K562 (cell line): ENCODE results near the gene FASTKD1. TPM values are rescaled to one million over a fixed set of nuclear protein-coding genes. Genes with fewer than 3 reads are reported as not detected.

Experiments
- ATAC-seq: fragments of 200-7000 bp; cut with Tn5 transposase; 3 replicates; pipeline ENCODE4 v1.9.1; 2020; ENCODE audit warnings: moderate library complexity
- BruUV-seq: library from RNA; stranded (reverse); fragments of 400-500 nt; replicated peaks from 2 replicates; lab custom pipeline; 2021; lab: Mats Ljungman, UMichigan
- CTCF ChIA-PET: fragments of 300-600 bp; formaldehyde crosslinking; extraction: SDS; loops from one replicate; lab custom pipeline; 2021; ENCODE audit warnings: low intra/inter-chr PET ratio; lab: Yijun Ruan, JAX
- POLR2A ChIA-PET: fragments of 300-600, 350-650 bp; sonication (Branson Sonifier 250); formaldehyde crosslinking; extraction: SDS; loops from one replicate; lab custom pipeline; 2021; ENCODE audit warnings: antibody characterized with exemption, inconsistent platforms; lab: Yijun Ruan, JAX
- DNase-seq, 4 experiments: peaks; one replicate each; pipeline versions ENCODE4 v3.0.0 to v3.0.0-alpha.2; 2011 to 2018; ENCODE audit warnings: low spot score in 3 of 4, mixed read lengths in 3 of 4; ENCODE audit errors: extremely low read depth in 1 of 4
- FAIRE-seq: peaks from 2 replicates; lab custom pipeline; 2011; peaks lifted over from hg19 to GRCh38; lab: Jason Lieb, UNC
- H2AFZ ChIP-seq: 2 replicates; pipeline ENCODE4 v1.6.0; 2011; ENCODE audit warnings: low read depth, low read length, control low read depth, inconsistent platforms
- H3K27ac ChIP-seq: fragments of 200-600 bp; 3 replicates; pipeline ENCODE4 v1.8.0; 2011; ENCODE audit warnings: low read depth, mild to moderate bottlenecking, control low read depth, inconsistent platforms, low read length, moderate library complexity, mixed read lengths; ENCODE audit errors: extremely low read depth
- H3K27me3 ChIP-seq, 2 experiments: fragments of 300-600 bp in 1 of 2; 2 replicates in 1 of 2; 3 replicates in 1 of 2; pipeline versions ENCODE4 v1.6.0 to v1.8.0; 2011; ENCODE audit warnings: inconsistent platforms in 2 of 2, low read length in 2 of 2, mild to moderate bottlenecking in 1 of 2, mixed read lengths in 1 of 2, moderate library complexity in 1 of 2; ENCODE audit not compliant: control insufficient read depth in 2 of 2, insufficient read depth in 2 of 2
- H3K36me3 ChIP-seq: fragments of 300-600 bp; 3 replicates; pipeline ENCODE4 v1.8.0; 2011; ENCODE audit warnings: mild to moderate bottlenecking, low read length, inconsistent platforms; ENCODE audit not compliant: control insufficient read depth, insufficient read depth
- H3K4me1 ChIP-seq, 2 experiments: fragments of 200-600 bp in 1 of 2; replicated peaks in 1 of 2; 2 replicates in 1 of 2; 3 replicates in 1 of 2; pipeline versions ENCODE4 v1.5.1 to v1.8.0; 2011; ENCODE audit warnings: inconsistent platforms in 2 of 2, low read length in 2 of 2, mild to moderate bottlenecking in 1 of 2, mixed read lengths in 1 of 2, moderate library complexity in 1 of 2; ENCODE audit not compliant: control insufficient read depth in 2 of 2, insufficient read depth in 2 of 2
- H3K4me2 ChIP-seq: 2 replicates; pipeline ENCODE4 v1.6.1; 2011; ENCODE audit warnings: low read length, control low read depth, inconsistent platforms, mixed read lengths; ENCODE audit not compliant: insufficient read depth
- H3K4me3 ChIP-seq: fragments of 200-600 bp; sonication (generic), shearing (Covaris generic); 2 replicates; pipeline ENCODE4 v1.5.1; 2016; ENCODE audit warnings: control low read depth, inconsistent platforms
- H3K79me2 ChIP-seq: fragments of 200-600 bp; 3 replicates; pipeline ENCODE4 v1.8.0; 2011; ENCODE audit warnings: low read length, inconsistent platforms; ENCODE audit not compliant: control insufficient read depth, insufficient read depth
- H3K9ac ChIP-seq, 2 experiments: 2 replicates each; pipeline versions ENCODE4 v1.6.0 to v1.6.1; 2011; ENCODE audit warnings: low read depth in 2 of 2, low read length in 2 of 2, control low read depth in 1 of 2, inconsistent platforms in 1 of 2, mild to moderate bottlenecking in 1 of 2, mixed read lengths in 1 of 2; ENCODE audit not compliant: insufficient read depth in 1 of 2
- H3K9me1 ChIP-seq: one replicate; pipeline ENCODE4 v1.6.0; 2011; ENCODE audit warnings: inconsistent platforms, mild to moderate bottlenecking, low read length, moderate library complexity; ENCODE audit not compliant: control insufficient read depth, insufficient read depth
- H3K9me3 ChIP-seq: replicated peaks from 2 replicates; pipeline ENCODE4 v1.5.1; 2011; ENCODE audit warnings: low read depth, low read length, inconsistent platforms; ENCODE audit not compliant: control insufficient read depth, insufficient read depth
- H4K20me1 ChIP-seq: replicated peaks from 2 replicates; pipeline ENCODE4 v1.6.1; 2011; ENCODE audit warnings: low read length, inconsistent platforms, mixed read lengths; ENCODE audit not compliant: control insufficient read depth, insufficient read depth
- ARID1B ChIP-seq: fragments of 450-650 bp; IDR thresholded peaks from 2 replicates; pipeline ENCODE4 v1.6.1; 2016; ENCODE audit warnings: antibody characterized with exemption, mild to moderate bottlenecking, inconsistent platforms
- NCOR1 ChIP-seq: fragments of 450-650 bp; IDR thresholded peaks from 2 replicates; pipeline ENCODE4 v1.6.1; 2016; ENCODE audit warnings: mild to moderate bottlenecking, moderate library complexity
- NEUROD1 ChIP-seq: fragments of 150-350 bp; IDR thresholded peaks from 2 replicates; pipeline ENCODE4 v1.6.1; 2014; ENCODE audit warnings: borderline replicate concordance, low read length, low read depth; ENCODE audit not compliant: partially characterized antibody
- NR2C1 ChIP-seq, 2 experiments: fragments of 450-650 bp; IDR thresholded peaks; 2 replicates each; pipeline ENCODE4 v1.6.1; 2017; ENCODE audit warnings: mild to moderate bottlenecking in 2 of 2, antibody characterized with exemption in 1 of 2, inconsistent platforms in 1 of 2, missing compliant biosample characterization in 1 of 2, missing genetic modification characterization in 1 of 2
- POLR2AphosphoS2 ChIP-seq: IDR thresholded peaks from 2 replicates; pipeline ENCODE4 v1.6.1; 2012; ENCODE audit warnings: low read length, improper control_type of control experiment
- RCOR1 ChIP-seq, 2 experiments: IDR thresholded peaks; 2 replicates each; pipeline ENCODE4 v1.6.1; 2012; ENCODE audit warnings: low read depth in 2 of 2, low read length in 2 of 2, borderline replicate concordance in 1 of 2, improper control_type of control experiment in 1 of 2
- SMAD4 ChIP-seq: fragments of 250-450 bp; sonication (Bioruptor Pico); conservative IDR thresholded peaks from 2 replicates; pipeline ENCODE4 v1.8.0; 2021; ENCODE audit warnings: inconsistent platforms, mild to moderate bottlenecking, moderate library complexity
- TAL1 ChIP-seq: fragments of 450-650 bp; IDR thresholded peaks from 2 replicates; pipeline ENCODE4 v1.6.1; 2016; ENCODE audit warnings: mild to moderate bottlenecking
- TEAD4 ChIP-seq, 2 experiments: sonication (generic) in 1 of 2; formaldehyde crosslinking in 1 of 2; IDR thresholded peaks; 2 replicates each; pipeline versions ENCODE4 v1.6.1 to v1.8.0; 2012 to 2022; ENCODE audit warnings: borderline replicate concordance in 1 of 2, inconsistent platforms in 1 of 2, low read length in 1 of 2, mild to moderate bottlenecking in 1 of 2, missing genetic modification reagents in 1 of 2
- ZFX ChIP-seq: sonication (generic); formaldehyde crosslinking; IDR thresholded peaks from 2 replicates; pipeline ENCODE4 v1.8.0; 2022; ENCODE audit warnings: mild to moderate bottlenecking, missing genetic modification reagents, moderate library complexity
- WGBS: fragments of 100-300 bp; shearing (Covaris generic); methylation state at CpG from one replicate; pipeline ENCODE4 v1.1.6; 2016; ENCODE audit warnings: low coverage, mixed read lengths; ENCODE audit not compliant: insufficient coverage; ENCODE audit errors: missing lambda C conversion rate; 5-methylcytosine and 5-hydroxymethylcytosine counted together
- in situ Hi-C: fragments of 300-500 bp; cut with MboI; formaldehyde crosslinking; loops from 4 replicates; pipeline ENCODE4 v1.15.0; 2018; ENCODE audit warnings: inconsistent platforms, mixed read lengths
- intact Hi-C: fragments of 100-400 bp; cut with micrococcal nuclease; formaldehyde crosslinking; loops from 2 replicates; pipeline ENCODE4 v1.14.2; 2022
- polyA plus RNA-seq, 8 experiments: library from polyadenylated mRNA; depleted of rRNA in 4 of 8; stranded (reverse) in 5 of 8; unstranded in 3 of 8; fragments of >200 nt; fragmentation: Nextera tagmentation in 2 of 8; fragmentation: Illumina TruSeq in 1 of 8; extraction: Ambion mirVana in 2 of 8; extraction: Trizol in 1 of 8; gene quantifications; 2 replicates each; pipeline versions ENCODE4 v1.2.1 to v1.2.3, GENCODE V29; 2011 to 2014; ENCODE audit warnings: inconsistent platforms in 1 of 8, missing spikeins in 1 of 8
- total RNA-seq, 7 experiments: library from RNA; depleted of rRNA in 6 of 7; stranded (reverse); fragments of >200 nt in 6 of 7; fragmentation: Illumina TruSeq in 2 of 7; extraction: Trizol in 2 of 7; gene quantifications; 2 replicates each; pipeline versions ENCODE4 v1.2.1 to v1.2.3, GENCODE V29; 2011 to 2021; ENCODE audit warnings: low replicate concordance in 1 of 7

FASTKD1 gene
- total and polyA plus RNA-seq, 9 of the 15 experiments (the other 6 are each of a cell fraction or from before 2014, with no cell fraction given): 63.5 to 134 (median 119) TPM

- peak overlapping the region; percentile 56 for H3K4me2 ChIP-seq
- no peaks in the 10 kb centered on the region for H3K36me3 ChIP-seq
- H3K9me1 ChIP-seq: no peaks in the 10 kb centered on the region
- in situ Hi-C loops: no loop called here
- WGBS: 14% methylated on average over 8 of the region's 8 CpGs
- POLR2A ChIA-PET: interaction anchor here (0.6 to 1.4 kb wide), 4 partner anchors 10 to 477 kb away, joined by 3 read pairs; no protein-coding TSS in a partner anchor
- no peak overlapping the region for H3K4me3 ChIP-seq
- H3K9ac ChIP-seq: no peak overlapping the region
- H3K79me2 ChIP-seq: no peaks in the 10 kb centered on the region
- DNase-seq: peak in 2 of 4 experiments; percentile 23 to 32
- H3K27ac ChIP-seq: no peak overlapping the region
- peaks cover 0 to 7% of the 10 kb centered on the region in 2 experiments; a peak in 2 of 5 replicates for H3K4me1 ChIP-seq
- FAIRE-seq: peak; percentile 73
- H4K20me1 ChIP-seq: no peaks in the 10 kb centered on the region
- intact Hi-C loops: no loop called here
- no peaks in the 10 kb centered on the region for H3K9me3 ChIP-seq
- TF ChIP-seq ARID1B (peak; percentile 35; the same call in 1 of the 2 replicates), RCOR1 (IDR thresholded peaks at IDR 0.05; ENCODE audit: borderline replicate concordance in 1 of 2, low read depth in 2 of 2, low read length in 2 of 2) (0 out of 4 replicates have a peak, but pooled peaks of 1 of the 2 experiments have one; percentile 4), SMAD4 (peak; percentile 78; the same call in 1 of the 2 replicates), POLR2AphosphoS2 (no peak), NCOR1 (peak; percentile 35; the same call in 1 of the 2 replicates), ZFX (0 out of 2 replicates have a peak, but pooled peaks have one; percentile 1), TEAD4 (IDR thresholded peaks at IDR 0.05; ENCODE audit: low read length) (peak; percentile 23; the same call in 1 of the 2 replicates), TEAD4 (CRISPR knock-in tag; IDR thresholded peaks at IDR 0.05; ENCODE audit: borderline replicate concordance) (no peak), TAL1 (peak; percentile 20; the same call in 1 of the 2 replicates), NEUROD1 (no peak), NR2C1 (IDR thresholded peaks at IDR 0.05) (no peak), NR2C1 (tag; IDR thresholded peaks at IDR 0.05) (no peak)
- CTCF ChIA-PET: no interaction called here
- H3K27me3 ChIP-seq: no peaks in the 10 kb centered on the region
- H2AFZ ChIP-seq: peak overlapping the region; percentile 51
- ATAC-seq: peak; percentile 80
- no TSS peak for BruUV-seq
Measured at GRCh38 chr2:169509955-169510354, 63.7 kb downstream of the FASTKD1 start.
